Omental fat pad (tissue), 4 donors: ENCODE measurements around the gene LARGE1. TPM values are rescaled to one million over a fixed set of nuclear protein-coding genes. Genes with fewer than 3 reads are reported as not detected.

Experiments
- ATAC-seq: fragments of 150-250 bp; one replicate; pipeline ENCODE4 v1.9.1; 2016; ENCODE audit warnings: mild to moderate bottlenecking, moderate library complexity; ENCODE audit not compliant: low FRiP score
- DNase-seq: peaks from one replicate; pipeline ENCODE4 v3.0.0-alpha.2; 2019; ENCODE audit warnings: low spot score
- CTCF ChIP-seq, 3 donors: fragments of 450-650 bp; IDR thresholded peaks; one replicate each; pipeline ENCODE4 v1.5.1; 2016 to 2017; ENCODE audit warnings: antibody characterized with exemption in 3 of 3, mild to moderate bottlenecking in 3 of 3, moderate library complexity in 2 of 3
- total RNA-seq, 4 donors: library from RNA; depleted of rRNA; stranded (reverse); fragments of >200 nt; gene quantifications; one replicate each; pipeline ENCODE4 v1.1.0, GENCODE V29; 2016

Gene LARGE1
- total RNA-seq, 4 donors from 2014 or later: 16.5 to 31.2 (median 22.3) TPM

GRCh38 chr22:33691057-33691630 lies 229.1 kb downstream of the LARGE1 start:
- DNase-seq (no peak), ATAC-seq (no peak)
- TF ChIP-seq CTCF (IDR thresholded peaks at IDR 0.05): no peak

- DNase-seq: no peak
- ATAC-seq: no peak
- no peak for TF ChIP-seq CTCF (IDR thresholded peaks at IDR 0.05)
These were observed 231.4 kb downstream of the LARGE1 start for GRCh38 chr22:33688903-33689302.

- DNase-seq (no peak), ATAC-seq (no peak)
- no peak for TF ChIP-seq CTCF (IDR thresholded peaks at IDR 0.05)
These were observed 232.8 kb downstream of the LARGE1 start for GRCh38 chr22:33687464-33687863.

GRCh38 chr22:33684087-33684486 lies 236.2 kb downstream of the LARGE1 start:
- DNase-seq: no peak
- no peak for TF ChIP-seq CTCF (IDR thresholded peaks at IDR 0.05)
- no peak for ATAC-seq

- no peak for TF ChIP-seq CTCF (IDR thresholded peaks at IDR 0.05)
- ATAC-seq (no peak), DNase-seq (no peak)
These were observed 237.3 kb downstream of the LARGE1 start for GRCh38 chr22:33682927-33683326.

GRCh38 chr22:33680632-33681031 lies 239.6 kb downstream of the LARGE1 start:
- ATAC-seq: no peak
- no peak for DNase-seq
- TF ChIP-seq CTCF (IDR thresholded peaks at IDR 0.05): no peak

- no peak for ATAC-seq
- no peak for DNase-seq
- TF ChIP-seq CTCF (IDR thresholded peaks at IDR 0.05): no peak
These were observed 241.8 kb downstream of the LARGE1 start for GRCh38 chr22:33678523-33678922.
